Measurements from ENCODE around the gene BLACAT1.

The BLACAT1 gene

DNA sequence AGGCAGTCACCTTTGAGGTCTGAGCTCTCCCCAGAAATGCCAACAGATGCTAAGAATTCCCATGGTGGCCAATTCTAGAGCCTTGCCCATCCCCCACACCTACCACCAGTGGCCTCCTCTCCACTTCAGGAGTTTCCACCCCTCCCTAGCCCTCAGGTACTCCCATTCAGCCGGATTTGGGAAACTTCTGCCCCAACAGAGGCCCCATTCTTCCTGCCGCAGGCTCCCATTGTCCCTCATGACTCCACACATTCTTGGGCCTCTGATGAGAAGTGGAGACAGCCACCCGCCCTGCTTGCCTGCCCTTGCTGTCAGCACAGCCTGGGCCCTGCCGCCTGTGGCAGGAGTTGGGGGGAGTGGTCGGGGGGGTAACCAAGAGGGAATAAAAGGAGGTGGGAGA is 4.6 kb downstream of the BLACAT1 start:
- Histone ChIP-seq H3K4me1 (ENCODE audit: insufficient read depth, low read length) (peaks cover 63% of the 10 kb centered on the region), H3K9ac (ENCODE audit: low read depth, low read length) (peak overlapping the region; percentile 47), H3K4me3 (ENCODE audit: low read length) (peak overlapping the region; percentile 55), H3K27ac (ENCODE audit: low read length) (peak overlapping the region; percentile 83), H3K9me3 (ENCODE audit: insufficient read depth, low read depth, low read length) (no peaks in the 10 kb centered on the region), H3K36me3 (ENCODE audit: insufficient read depth, low read depth, low read length) (peaks cover 19% of the 10 kb centered on the region; the same call in 1 of the 2 replicates), H3K27me3 (ENCODE audit: insufficient read depth, low read length) (peaks cover 8% of the 10 kb centered on the region)

DNA sequence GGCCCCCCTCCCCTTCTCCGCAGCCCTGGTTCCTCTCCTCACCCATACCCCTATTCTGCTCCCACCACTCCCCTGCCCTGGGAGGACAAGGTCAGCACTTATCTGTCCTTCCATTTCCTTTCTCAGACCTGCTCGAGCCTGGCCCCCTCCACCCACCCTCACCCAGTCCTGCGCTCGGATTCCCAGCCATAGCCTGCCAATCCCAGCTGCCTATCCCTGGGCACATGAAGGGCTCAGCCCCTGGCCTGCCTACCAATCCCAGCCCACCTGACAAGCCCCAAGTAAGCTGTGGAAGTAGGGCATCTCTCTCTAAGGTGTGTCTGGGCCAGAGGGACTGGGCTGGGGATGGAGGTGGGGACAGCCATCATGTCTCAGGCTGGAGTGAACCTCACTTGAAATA is 5.4 kb downstream of the BLACAT1 start:
- Histone ChIP-seq H3K9me3 (ENCODE audit: insufficient read depth, low read depth, low read length) (no peaks in the 10 kb centered on the region), H3K4me1 (ENCODE audit: insufficient read depth, low read length) (peaks cover 70% of the 10 kb centered on the region), H3K36me3 (ENCODE audit: insufficient read depth, low read depth, low read length) (peaks cover 19% of the 10 kb centered on the region; the same call in 1 of the 2 replicates), H3K4me3 (ENCODE audit: low read length) (peak overlapping the region; percentile 55; the same call in 1 of the 2 replicates), H3K27ac (ENCODE audit: low read length) (peak overlapping the region; percentile 83), H3K27me3 (ENCODE audit: insufficient read depth, low read length) (peaks cover 8% of the 10 kb centered on the region), H3K9ac (ENCODE audit: low read depth, low read length) (peak overlapping the region; percentile 47; the same call in 1 of the 2 replicates)

DNA sequence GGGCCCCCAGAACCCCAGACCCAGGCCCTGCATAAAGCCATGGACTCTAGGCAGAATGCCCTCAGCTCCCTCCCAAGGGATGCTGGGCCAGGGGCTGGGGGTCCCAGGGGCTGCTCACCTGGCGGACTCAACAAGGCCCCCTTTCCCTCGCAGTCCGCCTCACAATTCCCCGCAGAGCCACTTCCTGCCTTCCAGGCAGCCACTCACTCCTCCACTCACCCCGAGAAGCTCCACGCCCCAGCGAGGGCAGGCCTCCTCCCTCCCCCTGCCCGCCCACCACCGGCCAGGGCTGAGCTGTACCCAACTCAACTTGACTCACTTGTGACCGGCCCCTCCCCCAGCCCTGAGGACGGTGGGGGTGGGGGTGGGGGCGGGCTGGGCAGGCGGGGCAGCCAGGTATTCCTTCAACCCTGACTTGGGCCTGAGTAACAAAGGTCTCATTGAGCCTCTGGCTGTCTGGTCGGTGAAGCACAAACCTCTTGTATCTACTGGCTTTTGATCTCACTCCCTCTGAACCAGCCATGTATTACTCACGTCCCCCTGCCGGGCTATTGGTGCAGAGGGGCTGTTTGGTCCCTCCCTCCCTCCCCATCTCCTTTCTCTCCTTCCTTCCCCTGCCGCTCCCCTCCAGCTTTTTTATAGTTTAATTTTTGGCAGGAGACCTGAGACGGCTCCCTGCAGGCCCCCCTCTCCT is 5.9 kb downstream of the BLACAT1 start:
- Histone ChIP-seq H3K9ac (ENCODE audit: low read depth, low read length) (peak overlapping the region; percentile 70; the same call in 1 of the 2 replicates), H3K27ac (ENCODE audit: low read length) (peak overlapping the region; percentile 83), H3K4me1 (ENCODE audit: insufficient read depth, low read length) (peaks cover 72% of the 10 kb centered on the region), H3K4me3 (ENCODE audit: low read length) (peak overlapping the region; percentile 63), H3K27me3 (ENCODE audit: insufficient read depth, low read length) (peaks cover 8% of the 10 kb centered on the region), H3K36me3 (ENCODE audit: insufficient read depth, low read depth, low read length) (peaks cover 19% of the 10 kb centered on the region; the same call in 1 of the 2 replicates), H3K9me3 (ENCODE audit: insufficient read depth, low read depth, low read length) (no peaks in the 10 kb centered on the region)

DNA sequence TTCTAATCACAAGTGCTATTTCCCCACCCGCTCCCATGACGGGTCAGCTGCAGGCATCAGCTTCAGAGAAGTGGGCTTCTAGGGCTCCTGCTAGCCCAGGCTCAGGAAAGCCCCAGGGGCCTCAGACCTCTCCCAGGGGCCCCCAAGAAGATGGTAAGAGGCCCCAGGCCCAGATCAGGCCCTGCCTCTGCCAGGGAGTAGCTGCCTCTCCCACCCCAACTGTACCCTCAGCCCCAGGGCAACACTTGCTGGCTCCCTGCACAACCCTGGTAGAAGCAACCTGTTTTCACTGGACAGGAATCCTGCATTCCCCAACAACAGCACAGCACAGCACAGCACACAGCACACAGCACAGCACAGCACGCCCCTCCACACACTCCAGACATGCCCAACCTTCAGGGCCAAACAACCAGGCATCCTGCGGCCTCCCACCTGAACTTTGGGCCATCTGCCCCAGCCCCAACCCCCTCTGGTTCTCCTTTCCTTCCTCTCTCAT is 6.5 kb downstream of the BLACAT1 start:
- Histone ChIP-seq H3K27ac (ENCODE audit: low read length) (no peak overlapping the region), H3K9me3 (ENCODE audit: insufficient read depth, low read depth, low read length) (no peaks in the 10 kb centered on the region), H3K4me1 (ENCODE audit: insufficient read depth, low read length) (peaks cover 70% of the 10 kb centered on the region), H3K27me3 (ENCODE audit: insufficient read depth, low read length) (peaks cover 8% of the 10 kb centered on the region; the same call in 1 of the 2 replicates), H3K4me3 (ENCODE audit: low read length) (peak overlapping the region; percentile 63), H3K9ac (ENCODE audit: low read depth, low read length) (peak overlapping the region; percentile 70; the same call in 1 of the 2 replicates), H3K36me3 (ENCODE audit: insufficient read depth, low read depth, low read length) (peaks cover 19% of the 10 kb centered on the region; the same call in 1 of the 2 replicates)

DNA sequence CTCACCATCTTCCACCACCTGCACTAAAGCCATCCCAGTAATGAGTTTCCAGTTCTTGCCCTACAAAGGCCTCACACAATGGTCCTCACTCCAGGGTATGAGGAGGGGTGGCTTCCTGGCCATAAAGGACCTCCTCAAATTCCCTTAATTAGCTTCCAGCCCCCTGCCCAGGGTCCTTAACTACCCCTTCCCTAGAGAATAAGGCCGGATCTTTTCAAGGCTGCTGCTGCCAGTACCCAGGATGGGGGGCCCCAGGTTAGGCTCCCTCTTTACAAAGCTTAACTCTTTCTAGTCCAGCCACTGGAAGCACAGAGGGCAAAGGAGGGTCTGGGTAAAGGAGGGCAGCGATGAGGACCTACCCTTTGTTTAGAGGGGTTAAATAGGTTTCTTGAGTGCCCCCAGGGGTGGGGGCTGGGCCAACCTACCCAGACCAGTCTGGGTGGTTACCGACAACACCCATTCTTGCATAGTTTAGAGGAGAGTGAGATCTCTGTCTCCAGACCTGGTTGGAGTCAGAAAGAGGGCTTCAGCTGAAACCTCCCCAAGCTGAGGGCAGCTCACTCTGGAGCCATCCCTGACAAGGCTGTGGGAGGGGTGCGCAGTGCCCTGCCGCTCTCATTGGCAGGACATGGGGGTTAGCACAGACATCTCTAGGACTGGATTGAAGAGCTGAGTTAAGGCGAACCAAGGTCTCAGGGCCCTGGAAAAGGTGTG is 7.1 kb downstream of the BLACAT1 start:
- Histone ChIP-seq H3K9ac (ENCODE audit: low read depth, low read length) (peak overlapping the region; percentile 70; the same call in 1 of the 2 replicates), H3K9me3 (ENCODE audit: insufficient read depth, low read depth, low read length) (no peaks in the 10 kb centered on the region), H3K4me1 (ENCODE audit: insufficient read depth, low read length) (peaks cover 77% of the 10 kb centered on the region), H3K4me3 (ENCODE audit: low read length) (peak overlapping the region; percentile 63), H3K27ac (ENCODE audit: low read length) (no peak overlapping the region), H3K27me3 (ENCODE audit: insufficient read depth, low read length) (peaks cover 8% of the 10 kb centered on the region; the same call in 1 of the 2 replicates), H3K36me3 (ENCODE audit: insufficient read depth, low read depth, low read length) (peaks cover 13% of the 10 kb centered on the region; the same call in 1 of the 2 replicates)

DNA sequence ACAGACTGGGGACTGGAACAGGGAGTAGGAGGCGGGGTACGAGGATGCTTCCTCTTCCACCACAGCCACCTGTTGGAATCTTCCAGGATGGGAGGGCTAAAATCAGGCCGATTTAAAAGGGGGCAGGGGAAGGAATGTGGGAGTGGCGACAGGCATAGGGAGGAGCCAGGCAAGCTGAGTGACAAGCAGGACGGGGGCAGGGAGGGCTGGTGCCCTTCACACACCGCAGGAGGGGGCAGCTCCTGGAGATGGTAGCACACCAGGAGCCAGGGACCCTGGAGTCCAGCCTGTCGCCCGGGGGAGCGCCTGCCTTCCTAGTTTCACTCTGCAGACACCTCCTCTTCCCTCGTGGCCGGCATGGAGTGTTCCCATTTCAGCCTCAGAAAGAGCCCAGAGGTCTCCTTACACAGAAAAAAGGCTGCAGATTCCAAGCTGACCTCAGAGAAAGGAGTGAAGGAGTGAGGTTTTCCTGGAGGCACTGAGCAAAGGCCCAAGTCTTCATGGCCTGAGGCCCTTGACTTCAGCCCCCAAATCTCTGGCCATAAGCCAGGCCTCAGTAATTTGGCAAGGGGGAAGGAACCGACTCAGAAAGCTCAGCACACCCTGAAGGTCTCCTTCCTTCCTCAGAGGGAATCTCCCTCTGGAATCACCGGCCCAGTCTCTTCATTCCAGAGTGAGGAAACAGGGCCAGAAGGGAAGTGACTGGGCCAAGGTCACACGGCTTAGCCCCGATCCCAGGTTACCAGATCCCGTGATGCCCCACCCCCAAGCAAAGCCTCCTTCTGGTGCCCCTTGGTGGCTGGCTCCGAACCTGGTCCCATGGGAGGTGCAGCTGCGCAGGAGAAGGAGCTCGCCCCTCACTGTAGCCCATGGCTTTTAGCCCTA is 8.1 kb downstream of the BLACAT1 start:
- H3K27me3 ChIP-seq (ENCODE audit: insufficient read depth, low read length), result peaks cover 8% of the 10 kb centered on the region; the same call in 1 of the 2 replicates
- peaks cover 83% of the 10 kb centered on the region for H3K4me1 ChIP-seq (ENCODE audit: insufficient read depth, low read length)
- no peak overlapping the region for H3K27ac ChIP-seq (ENCODE audit: low read length)
- peak overlapping the region; percentile 43; the same call in 1 of the 2 replicates for H3K9ac ChIP-seq (ENCODE audit: low read depth, low read length)
- no peaks in the 10 kb centered on the region for H3K9me3 ChIP-seq (ENCODE audit: insufficient read depth, low read depth, low read length)
- H3K4me3 ChIP-seq (ENCODE audit: low read length), result peak overlapping the region; percentile 55
- peaks cover 3% of the 10 kb centered on the region; the same call in 1 of the 2 replicates for H3K36me3 ChIP-seq (ENCODE audit: insufficient read depth, low read depth, low read length)

DNA sequence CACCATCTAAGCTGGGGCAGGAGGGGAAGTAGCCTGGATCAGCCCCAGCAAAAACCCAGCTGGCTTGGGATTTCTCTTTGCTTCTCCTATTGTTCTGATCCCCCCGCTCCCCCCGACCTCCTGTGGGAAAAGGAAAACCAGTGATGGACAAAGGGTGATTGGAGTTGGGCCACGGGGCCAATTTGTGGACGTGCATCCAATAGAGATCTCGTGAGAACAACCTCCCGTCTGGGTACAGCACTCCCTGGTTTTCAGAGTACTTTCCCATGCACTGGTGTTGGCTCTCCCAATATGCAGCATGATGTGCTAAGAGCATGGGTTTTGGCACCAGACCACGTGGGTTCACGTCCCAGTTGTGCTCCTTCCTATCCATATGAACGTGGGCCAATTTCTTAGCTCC is 9.0 kb downstream of the BLACAT1 start:
- Histone ChIP-seq H3K27ac (ENCODE audit: low read length) (no peak overlapping the region), H3K4me1 (ENCODE audit: insufficient read depth, low read length) (peaks cover 84% of the 10 kb centered on the region), H3K4me3 (ENCODE audit: low read length) (peak overlapping the region; percentile 55; the same call in 1 of the 2 replicates)

DNA sequence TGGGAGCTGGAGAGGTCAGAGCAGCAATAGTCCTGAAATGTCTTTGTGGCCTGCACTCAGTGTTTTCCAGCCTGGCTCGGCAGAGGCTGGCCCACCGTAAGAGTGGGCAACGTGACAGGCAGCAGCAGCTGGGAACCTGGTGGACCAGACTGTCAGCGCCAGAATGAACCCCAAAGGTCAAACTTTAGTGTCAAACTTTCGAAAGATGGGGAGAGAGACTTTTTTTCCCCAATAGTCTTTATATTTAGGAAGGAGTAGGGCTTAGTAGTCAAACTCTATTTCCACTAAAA is 10.3 kb downstream of the BLACAT1 start:
- peak overlapping the region; percentile 84 for H3K9ac ChIP-seq (ENCODE audit: low read depth, low read length)
- H3K4me3 ChIP-seq (ENCODE audit: low read length), result peak overlapping the region; percentile 53
- H3K4me1 ChIP-seq (ENCODE audit: insufficient read depth, low read length), result peaks cover 84% of the 10 kb centered on the region
- H3K27me3 ChIP-seq (ENCODE audit: insufficient read depth, low read length), result peaks cover 8% of the 10 kb centered on the region; the same call in 1 of the 2 replicates
- H3K27ac ChIP-seq (ENCODE audit: low read length), result peak overlapping the region; percentile 96
- no peaks in the 10 kb centered on the region for H3K9me3 ChIP-seq (ENCODE audit: insufficient read depth, low read depth, low read length)
- no peaks in the 10 kb centered on the region; the same call in 1 of the 2 replicates for H3K36me3 ChIP-seq (ENCODE audit: insufficient read depth, low read depth, low read length)

More for the DNA sequence above, 9.0 kb downstream of the BLACAT1 start:
- Histone ChIP-seq H3K27me3 (ENCODE audit: insufficient read depth, low read length) (peaks cover 8% of the 10 kb centered on the region; the same call in 1 of the 2 replicates), H3K36me3 (ENCODE audit: insufficient read depth, low read depth, low read length) (no peaks in the 10 kb centered on the region; the same call in 1 of the 2 replicates), H3K9me3 (ENCODE audit: insufficient read depth, low read depth, low read length) (no peaks in the 10 kb centered on the region), H3K9ac (ENCODE audit: low read depth, low read length) (peak overlapping the region; percentile 84; the same call in 1 of the 2 replicates)

DNA sequence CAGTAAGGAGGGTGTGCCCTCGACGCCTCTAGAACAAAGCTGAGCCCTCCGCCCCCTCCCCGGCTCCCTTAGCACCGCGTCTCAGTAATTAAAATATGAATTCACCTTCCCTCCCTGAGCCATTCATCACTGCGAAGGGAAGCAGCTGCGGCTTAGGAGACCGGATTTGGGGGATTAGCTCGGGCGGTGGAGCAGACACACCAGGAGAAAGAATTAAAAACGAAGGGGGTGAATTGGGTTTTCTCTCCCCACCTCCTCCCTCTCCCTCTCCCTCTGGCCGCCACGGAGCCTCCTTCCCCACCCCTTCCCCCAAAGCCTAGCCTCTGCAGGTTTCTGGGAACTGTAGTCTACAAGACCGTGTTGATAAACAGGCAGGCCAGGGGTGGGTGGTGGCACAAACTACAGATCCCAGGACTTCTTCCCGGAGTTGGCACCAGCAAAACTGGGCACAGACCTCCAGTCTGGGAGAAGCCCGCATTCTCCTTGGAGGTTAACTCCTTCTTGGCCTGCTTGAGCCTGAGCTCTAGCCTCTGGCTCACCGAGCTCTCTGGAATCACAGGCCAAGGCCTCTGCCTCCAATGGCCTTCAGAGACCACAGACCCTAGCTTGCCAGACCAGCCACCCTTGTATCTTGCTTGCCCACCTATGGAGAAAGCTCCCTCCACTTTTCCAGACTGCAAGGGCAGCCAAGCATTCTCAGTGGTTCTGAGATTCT is 10.8 kb downstream of the BLACAT1 start:
- Histone ChIP-seq H3K9ac (ENCODE audit: low read depth, low read length) (peak overlapping the region; percentile 84), H3K27me3 (ENCODE audit: insufficient read depth, low read length) (peaks cover 8% of the 10 kb centered on the region; the same call in 1 of the 2 replicates), H3K4me3 (ENCODE audit: low read length) (peak overlapping the region; percentile 53), H3K36me3 (ENCODE audit: insufficient read depth, low read depth, low read length) (no peaks in the 10 kb centered on the region; the same call in 1 of the 2 replicates), H3K4me1 (ENCODE audit: insufficient read depth, low read length) (peaks cover 86% of the 10 kb centered on the region), H3K27ac (ENCODE audit: low read length) (peak overlapping the region; percentile 96), H3K9me3 (ENCODE audit: insufficient read depth, low read depth, low read length) (no peaks in the 10 kb centered on the region)

DNA sequence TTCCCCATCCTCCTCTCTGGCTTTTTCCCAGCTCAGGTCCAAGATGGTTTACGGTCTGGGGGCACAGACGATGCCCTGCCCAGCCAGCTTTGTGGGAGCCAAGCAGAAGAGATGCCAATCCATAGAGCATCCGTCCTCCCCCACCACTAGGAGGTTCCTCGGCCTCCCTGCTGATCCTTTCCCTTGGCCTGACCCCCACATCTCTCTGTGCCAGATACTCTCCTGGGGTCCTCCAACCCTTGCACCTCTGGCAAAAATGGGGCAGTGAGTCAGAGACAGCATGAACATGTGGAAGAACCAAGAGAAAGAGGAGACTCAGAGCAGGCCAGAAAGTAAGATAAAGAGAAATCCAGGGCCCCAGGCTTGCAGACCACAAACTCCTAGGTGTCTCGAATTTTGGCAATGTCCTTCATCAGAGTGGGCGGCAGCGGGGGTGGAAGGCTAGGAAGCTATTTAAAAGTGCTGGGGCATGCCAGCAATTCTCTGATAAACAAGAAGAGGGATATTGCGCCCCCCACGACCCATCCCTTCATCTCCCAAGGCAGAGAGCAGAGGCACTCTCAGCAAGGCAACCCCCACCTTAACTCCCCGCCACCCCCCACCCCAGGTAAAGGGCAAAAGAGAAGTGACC is 11.4 kb downstream of the BLACAT1 start:
- peak overlapping the region; percentile 72; the same call in 1 of the 2 replicates for H3K9ac ChIP-seq (ENCODE audit: low read depth, low read length)
- H3K9me3 ChIP-seq (ENCODE audit: insufficient read depth, low read depth, low read length), result no peaks in the 10 kb centered on the region
- peak overlapping the region; percentile 94 for H3K27ac ChIP-seq (ENCODE audit: low read length)
- peaks cover 6% of the 10 kb centered on the region; the same call in 1 of the 2 replicates for H3K27me3 ChIP-seq (ENCODE audit: insufficient read depth, low read length)
- H3K4me3 ChIP-seq (ENCODE audit: low read length), result peak overlapping the region; percentile 57
- no peaks in the 10 kb centered on the region; the same call in 1 of the 2 replicates for H3K36me3 ChIP-seq (ENCODE audit: insufficient read depth, low read depth, low read length)
- H3K4me1 ChIP-seq (ENCODE audit: insufficient read depth, low read length), result peaks cover 84% of the 10 kb centered on the region

All from iPS-20b (cell line).